HepG2 (cell line): Measurements from ENCODE around the gene CSNK1D. TPM values are rescaled to one million over a fixed set of nuclear protein-coding genes. Genes with fewer than 3 reads are reported as not detected.

Experiments used
- ARID2 ChIP-seq: sonication (generic); formaldehyde crosslinking; IDR thresholded peaks from 2 replicates; pipeline ENCODE4 v1.8.1; 2022; ENCODE audit warnings: mild to moderate bottlenecking, missing genetic modification reagents, borderline replicate concordance
- BATF2 ChIP-seq: sonication (generic); formaldehyde crosslinking; IDR thresholded peaks from 2 replicates; pipeline ENCODE4 v1.8.0; 2022; ENCODE audit warnings: mild to moderate bottlenecking, missing genetic modification reagents, moderate library complexity
- CC2D1A ChIP-seq: sonication (generic); formaldehyde crosslinking; IDR thresholded peaks from 2 replicates; pipeline ENCODE4 v1.8.1; 2023; ENCODE audit warnings: mild to moderate bottlenecking, missing genetic modification reagents
- CHD2 ChIP-seq: IDR thresholded peaks from 2 replicates; pipeline ENCODE4 v1.6.1; 2011; ENCODE audit warnings: low read depth, low read length, improper control_type of control experiment
- DZIP1 ChIP-seq: sonication (generic); formaldehyde crosslinking; IDR thresholded peaks from 2 replicates; pipeline ENCODE4 v1.5.0; 2020; ENCODE audit warnings: mild to moderate bottlenecking, missing genetic modification reagents
- FOXJ3 ChIP-seq: sonication (generic); formaldehyde crosslinking; IDR thresholded peaks from 2 replicates; pipeline ENCODE4 v1.4.0; 2020; ENCODE audit warnings: missing genetic modification reagents, mild to moderate bottlenecking, borderline replicate concordance
- GATAD1 ChIP-seq: IDR thresholded peaks from 2 replicates; pipeline ENCODE4 v1.6.1; 2016; ENCODE audit warnings: missing genetic modification reagents, missing compliant biosample characterization
- HDAC1 ChIP-seq: sonication (generic); formaldehyde crosslinking; IDR thresholded peaks from 2 replicates; pipeline ENCODE4 v1.5.1; 2020; ENCODE audit warnings: mild to moderate bottlenecking, missing genetic modification reagents
- KDM5A ChIP-seq: fragments of 200-600 bp; sonication (generic); IDR thresholded peaks from 2 replicates; pipeline ENCODE4 v1.7.0; 2018; ENCODE audit warnings: antibody characterized with exemption, mild to moderate bottlenecking, low read length, borderline replicate concordance
- NR2F6 ChIP-seq, 2 experiments: IDR thresholded peaks; 2 replicates each; pipeline ENCODE4 v1.6.1; 2016; ENCODE audit warnings: antibody characterized with exemption in 1 of 2, mild to moderate bottlenecking in 1 of 2
- PCBP1 ChIP-seq: fragments of 200-400 bp; formaldehyde crosslinking; IDR thresholded peaks from 2 replicates; pipeline ENCODE4 v1.6.1; 2017; ENCODE audit warnings: mild to moderate bottlenecking, low read depth, low read length, borderline replicate concordance
- SRSF1 ChIP-seq: fragments of 200-400 bp; formaldehyde crosslinking; optimal IDR thresholded peaks from 2 replicates; pipeline ENCODE3; 2017; ENCODE audit warnings: mild to moderate bottlenecking, low read depth, low read length, moderate library complexity
- ZNF138 ChIP-seq: sonication (generic); formaldehyde crosslinking; IDR thresholded peaks from 2 replicates; pipeline ENCODE4 v1.5.0; 2020; ENCODE audit warnings: mild to moderate bottlenecking, low read depth, missing genetic modification reagents
- ZNF207 ChIP-seq: fragments of 450-650 bp; IDR thresholded peaks from 2 replicates; pipeline ENCODE4 v1.6.1; 2016; ENCODE audit warnings: antibody characterized with exemption, borderline replicate concordance
- ZNF224 ChIP-seq: sonication (generic); formaldehyde crosslinking; IDR thresholded peaks from 2 replicates; pipeline ENCODE4 v1.5.0; 2020; ENCODE audit warnings: mild to moderate bottlenecking, missing genetic modification reagents
- ZNF3 ChIP-seq: IDR thresholded peaks from 2 replicates; pipeline ENCODE4 v1.7.0; 2017; ENCODE audit warnings: inconsistent platforms
- ZNF343 ChIP-seq: sonication (generic); formaldehyde crosslinking; IDR thresholded peaks from 2 replicates; pipeline ENCODE4 v1.4.0; 2020; ENCODE audit warnings: mild to moderate bottlenecking, missing genetic modification reagents
- ZNF446 ChIP-seq: sonication (generic); formaldehyde crosslinking; IDR thresholded peaks from 2 replicates; pipeline ENCODE4 v1.5.0; 2020; ENCODE audit warnings: mild to moderate bottlenecking, missing genetic modification reagents
- ZNF530 ChIP-seq: sonication (generic); formaldehyde crosslinking; IDR thresholded peaks from 2 replicates; pipeline ENCODE4 v1.5.0; 2020; ENCODE audit warnings: low read depth, mild to moderate bottlenecking, missing genetic modification reagents
- ZNF547 ChIP-seq: sonication (generic); formaldehyde crosslinking; IDR thresholded peaks from 2 replicates; pipeline ENCODE4 v1.5.1; 2020; ENCODE audit warnings: mild to moderate bottlenecking, missing genetic modification reagents
- ZNF746 ChIP-seq: sonication (generic); formaldehyde crosslinking; IDR thresholded peaks from 2 replicates; pipeline ENCODE4 v1.8.0; 2022; ENCODE audit warnings: mild to moderate bottlenecking, missing genetic modification reagents
- ZNF747 ChIP-seq: sonication (generic); formaldehyde crosslinking; IDR thresholded peaks from 2 replicates; pipeline ENCODE4 v1.8.1; 2023; ENCODE audit warnings: missing genetic modification reagents, mild to moderate bottlenecking, borderline replicate concordance
- polyA plus RNA-seq, 8 experiments: library from polyadenylated mRNA; depleted of rRNA in 3 of 8; stranded (reverse) in 7 of 8; unstranded in 1 of 8; fragments of >200 nt; fragmentation: Illumina TruSeq in 4 of 8; extraction: Trizol in 4 of 8; gene quantifications; 2 replicates each; pipeline versions ENCODE4 v1.2.1 to v1.2.3, GENCODE V29; 2011 to 2016; ENCODE audit warnings: low read depth in 4 of 8, missing spikeins in 1 of 8, mixed read lengths in 1 of 8; ENCODE audit not compliant: insufficient read depth in 1 of 8
- total RNA-seq, 5 experiments: library from RNA; depleted of rRNA; stranded (reverse); fragments of >200 nt; fragmentation: Illumina TruSeq; extraction: Trizol; gene quantifications; 2 replicates each; pipeline ENCODE4 v1.2.3, GENCODE V29; 2016; ENCODE audit warnings: low read depth in 1 of 5
- TF ChIP-seq, protein P1 (sequence below): sonication (generic); formaldehyde crosslinking; conservative IDR thresholded peaks from 2 replicates; pipeline ENCODE4 v1.8.0; 2022; ENCODE audit warnings: low read depth, missing genetic modification reagents
- TF ChIP-seq, protein P2 (sequence below): sonication (generic); formaldehyde crosslinking; IDR thresholded peaks from 2 replicates; pipeline ENCODE4 v1.4.0; 2020; ENCODE audit warnings: missing genetic modification reagents
- TF ChIP-seq, protein P3 (sequence below): sonication (generic); formaldehyde crosslinking; IDR thresholded peaks from 2 replicates; pipeline ENCODE4 v1.8.1; 2023; ENCODE audit warnings: mild to moderate bottlenecking, missing genetic modification reagents, borderline replicate concordance

The CSNK1D gene
- total and polyA plus RNA-seq, 2 of the 13 experiments (the other 11 are each of a cell fraction or from before 2014, with no cell fraction given): 31.5 to 128 TPM

DNA sequence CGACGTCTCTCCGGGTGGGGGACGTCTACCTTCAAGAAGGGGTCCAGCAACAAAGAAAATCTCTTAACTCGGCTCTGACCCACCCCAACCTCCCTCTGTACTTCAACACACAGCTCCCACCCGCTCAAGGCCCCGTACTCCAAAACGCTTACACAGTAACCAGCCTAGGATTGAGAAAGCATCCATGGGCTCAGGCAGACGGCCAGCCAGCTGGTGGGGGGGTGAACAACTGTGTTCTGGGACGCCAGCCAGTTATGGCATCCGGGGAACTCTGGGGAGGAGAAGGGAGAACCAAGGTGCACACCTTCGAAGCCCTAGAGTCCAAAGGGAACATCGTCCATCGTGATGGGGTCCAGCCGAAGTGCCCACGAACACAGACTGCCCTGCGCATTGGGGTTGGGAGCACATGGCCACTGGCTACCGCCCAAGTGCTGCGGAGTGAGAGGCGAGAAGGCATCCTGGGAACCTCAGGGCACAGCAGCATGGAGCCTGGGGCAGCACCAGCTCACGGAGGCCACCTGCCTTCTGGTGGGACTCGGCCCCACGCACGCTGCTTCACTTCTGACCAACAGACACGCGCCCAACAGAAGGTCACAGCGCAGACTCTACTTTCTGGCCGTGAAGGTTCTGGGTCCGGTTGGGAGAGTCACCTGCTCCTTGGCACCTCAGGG is 30.4 kb downstream of the CSNK1D start (continued):
- peak; percentile 32; the same call in 1 of the 2 replicates for TF ChIP-seq FOXJ3 (CRISPR knock-in tag)
- TF ChIP-seq ZNF207: no peak
- TF ChIP-seq HDAC1: no peak
- no peak for TF ChIP-seq KDM5A
- TF ChIP-seq ZNF3 (CRISPR knock-in tag): no peak
- TF ChIP-seq, protein P1, sequence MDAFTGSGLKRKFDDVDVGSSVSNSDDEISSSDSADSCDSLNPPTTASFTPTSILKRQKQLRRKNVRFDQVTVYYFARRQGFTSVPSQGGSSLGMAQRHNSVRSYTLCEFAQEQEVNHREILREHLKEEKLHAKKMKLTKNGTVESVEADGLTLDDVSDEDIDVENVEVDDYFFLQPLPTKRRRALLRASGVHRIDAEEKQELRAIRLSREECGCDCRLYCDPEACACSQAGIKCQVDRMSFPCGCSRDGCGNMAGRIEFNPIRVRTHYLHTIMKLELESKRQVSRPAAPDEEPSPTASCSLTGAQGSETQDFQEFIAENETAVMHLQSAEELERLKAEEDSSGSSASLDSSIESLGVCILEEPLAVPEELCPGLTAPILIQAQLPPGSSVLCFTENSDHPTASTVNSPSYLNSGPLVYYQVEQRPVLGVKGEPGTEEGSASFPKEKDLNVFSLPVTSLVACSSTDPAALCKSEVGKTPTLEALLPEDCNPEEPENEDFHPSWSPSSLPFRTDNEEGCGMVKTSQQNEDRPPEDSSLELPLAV (CRISPR knock-in tag): no peak
- TF ChIP-seq PCBP1: peak; percentile 80; the same call in 1 of the 2 replicates
- TF ChIP-seq BATF2 (CRISPR knock-in tag): no peak; the same call in 1 of the 2 replicates
- TF ChIP-seq ZNF224 (CRISPR knock-in tag): no peak
- TF ChIP-seq ZNF547 (CRISPR knock-in tag): no peak
- TF ChIP-seq CHD2: no peak; the same call in 1 of the 2 replicates
- no peak for TF ChIP-seq ZNF343
- peak; percentile 79; the same call in 1 of the 2 replicates for TF ChIP-seq ZNF138 (CRISPR knock-in tag)
- TF ChIP-seq ARID2 (CRISPR knock-in tag): peak; percentile 67
- no peak for TF ChIP-seq ZNF530 (CRISPR knock-in tag)
- no peak for TF ChIP-seq ZNF446 (CRISPR knock-in tag)
- TF ChIP-seq CC2D1A: no peak
- TF ChIP-seq NR2F6 (IDR thresholded peaks at IDR 0.05): no peak
- TF ChIP-seq NR2F6 (CRISPR knock-in tag; IDR thresholded peaks at IDR 0.05): 0 out of 2 replicates have a peak, but pooled peaks have one; percentile 28
- TF ChIP-seq, protein P2, sequence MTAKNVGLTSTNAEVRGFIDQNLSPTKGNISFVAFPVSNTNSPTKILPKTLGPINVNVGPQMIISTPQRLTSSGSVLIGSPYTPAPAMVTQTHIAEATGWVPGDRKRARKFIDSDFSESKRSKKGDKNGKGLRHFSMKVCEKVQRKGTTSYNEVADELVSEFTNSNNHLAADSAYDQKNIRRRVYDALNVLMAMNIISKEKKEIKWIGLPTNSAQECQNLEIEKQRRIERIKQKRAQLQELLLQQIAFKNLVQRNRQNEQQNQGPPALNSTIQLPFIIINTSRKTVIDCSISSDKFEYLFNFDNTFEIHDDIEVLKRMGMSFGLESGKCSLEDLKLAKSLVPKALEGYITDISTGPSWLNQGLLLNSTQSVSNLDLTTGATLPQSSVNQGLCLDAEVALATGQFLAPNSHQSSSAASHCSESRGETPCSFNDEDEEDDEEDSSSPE (CRISPR knock-in tag): no peak
- TF ChIP-seq SRSF1: peak; percentile 91
- TF ChIP-seq, protein P3, sequence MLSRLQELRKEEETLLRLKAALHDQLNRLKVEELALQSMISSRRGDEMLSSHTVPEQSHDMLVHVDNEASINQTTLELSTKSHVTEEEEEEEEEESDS (CRISPR knock-in tag): no peak
- TF ChIP-seq GATAD1 (CRISPR knock-in tag): peak; percentile 11; the same call in 1 of the 2 replicates
- TF ChIP-seq DZIP1 (CRISPR knock-in tag): no peak
- TF ChIP-seq ZNF746 (CRISPR knock-in tag): no peak
- no peak; the same call in 1 of the 2 replicates for TF ChIP-seq ZNF747 (CRISPR knock-in tag)
